GM12878 (cell line): ENCODE results near the gene HELZ. TPM values are rescaled to one million over a fixed set of nuclear protein-coding genes. Genes with fewer than 3 reads are reported as not detected.

ENCODE experiments used
- ATAC-seq: fragments of 200-7000 bp; cut with Tn5 transposase; 3 replicates; pipeline ENCODE4 v1.9.1; 2020; ENCODE audit warnings: mild to moderate bottlenecking, moderate library complexity
- BruUV-seq: library from RNA; stranded (reverse); fragments of 400-500 nt; replicated peaks from 2 replicates; lab custom pipeline; 2021; lab: Mats Ljungman, UMichigan
- CTCF ChIA-PET: fragments of 300-600 bp; sonication (Branson Sonifier 250); formaldehyde crosslinking; extraction: SDS; loops from one replicate; lab custom pipeline; 2021; ENCODE audit warnings: inconsistent platforms; lab: Yijun Ruan, JAX
- POLR2A ChIA-PET: fragments of 350-600 bp; formaldehyde crosslinking; extraction: SDS; loops from one replicate; lab custom pipeline; 2021; ENCODE audit warnings: inconsistent platforms; lab: Charles Lee
- RAD21 ChIA-PET: fragments of 300-600 bp; sonication (Branson Sonifier 250); formaldehyde crosslinking; loops from one replicate; lab custom pipeline; 2023; ENCODE audit warnings: antibody characterized with exemption; ENCODE audit not compliant: unreplicated experiment; lab: Charles Lee
- SMC1A ChIA-PET: fragments of 300-600 bp; sonication (Branson Sonifier 250); formaldehyde crosslinking; loops from one replicate; lab custom pipeline; 2023; ENCODE audit not compliant: unreplicated experiment, uncharacterized antibody; lab: Charles Lee
- DNase-seq: peaks from one replicate; pipeline ENCODE4 v3.0.0-alpha.2; 2011; ENCODE audit warnings: low read depth, low spot score
- FAIRE-seq: peaks from 3 replicates; lab custom pipeline; 2011; peaks lifted over from hg19 to GRCh38; lab: Jason Lieb, UNC
- H2AFZ ChIP-seq: 2 replicates; pipeline ENCODE4 v1.6.0; 2011; ENCODE audit warnings: low read depth, low read length, control low read depth; ENCODE audit not compliant: control insufficient read depth
- H3K27ac ChIP-seq: 2 replicates; pipeline ENCODE4 v1.5.1; 2011; ENCODE audit warnings: control low read depth; ENCODE audit not compliant: control insufficient read depth, insufficient read depth
- H3K27me3 ChIP-seq, 2 experiments: replicated peaks in 1 of 2; 2 replicates each; pipeline versions ENCODE4 v1.6.0 to v1.6.1; 2011; ENCODE audit warnings: low read length in 1 of 2; ENCODE audit not compliant: control insufficient read depth in 2 of 2, insufficient read depth in 2 of 2
- H3K36me3 ChIP-seq, 2 experiments: 2 replicates each; pipeline ENCODE4 v1.5.1; 2011; ENCODE audit warnings: low read length in 1 of 2; ENCODE audit not compliant: control insufficient read depth in 2 of 2, insufficient read depth in 2 of 2
- H3K4me1 ChIP-seq: 2 replicates; pipeline ENCODE4 v1.6.1; 2011; ENCODE audit warnings: mild to moderate bottlenecking, low read length, moderate library complexity, mixed read lengths; ENCODE audit not compliant: control insufficient read depth, insufficient read depth
- H3K4me2 ChIP-seq: 2 replicates; pipeline ENCODE4 v1.6.0; 2011; ENCODE audit warnings: control low read depth; ENCODE audit not compliant: control insufficient read depth, insufficient read depth
- H3K4me3 ChIP-seq: fragments of 200-600 bp; sonication (generic); 2 replicates; pipeline ENCODE4 v1.5.1; 2016
- H3K79me2 ChIP-seq: 2 replicates; pipeline ENCODE4 v1.6.0; 2011; ENCODE audit warnings: low read length; ENCODE audit not compliant: control insufficient read depth, insufficient read depth
- H3K9ac ChIP-seq: 2 replicates; pipeline ENCODE4 v1.8.0; 2011; ENCODE audit warnings: low read length, control low read depth, mixed read lengths; ENCODE audit not compliant: control insufficient read depth, insufficient read depth
- H3K9me3 ChIP-seq: replicated peaks from 3 replicates; pipeline ENCODE4 v1.5.1; 2011; ENCODE audit warnings: mild to moderate bottlenecking, low read length; ENCODE audit not compliant: control insufficient read depth, insufficient read depth
- H4K20me1 ChIP-seq: 2 replicates; pipeline ENCODE4 v1.6.0; 2011; ENCODE audit not compliant: control insufficient read depth, insufficient read depth
- BCL11A ChIP-seq: IDR thresholded peaks from 2 replicates; pipeline ENCODE4 v1.6.1; 2011; ENCODE audit warnings: low read depth, low read length
- CREM ChIP-seq: IDR thresholded peaks from 2 replicates; pipeline ENCODE4 v1.6.1; 2014; ENCODE audit warnings: antibody characterized with exemption, low read depth
- EZH2 ChIP-seq: IDR thresholded peaks from 2 replicates; pipeline ENCODE4 v1.6.1; 2012; ENCODE audit warnings: low read depth, mild to moderate bottlenecking, control low read depth, inconsistent platforms, low read length, borderline replicate concordance; ENCODE audit not compliant: control insufficient read depth
- HSF1 ChIP-seq: fragments of 150-350 bp; IDR thresholded peaks from 2 replicates; pipeline ENCODE4 v1.6.1; 2014; ENCODE audit warnings: mild to moderate bottlenecking, low read depth, low read length
- RAD51 ChIP-seq: fragments of 450-650 bp; IDR thresholded peaks from 2 replicates; pipeline ENCODE4 v1.6.1; 2016; ENCODE audit warnings: moderate library complexity, mild to moderate bottlenecking, inconsistent platforms
- SPI1 ChIP-seq: IDR thresholded peaks from 2 replicates; pipeline ENCODE4 v1.6.1; 2011; ENCODE audit warnings: low read depth, mild to moderate bottlenecking, low read length, moderate library complexity, borderline replicate concordance; ENCODE audit not compliant: insufficient read depth
- WGBS: methylation state at CpG from one replicate; pipeline ENCODE4 v1.1.6; 2016; ENCODE audit warnings: low lambda C conversion rate; ENCODE audit not compliant: insufficient replicate concordance, insufficient coverage; ENCODE audit errors: missing lambda C conversion rate; 5-methylcytosine and 5-hydroxymethylcytosine counted together
- in situ Hi-C: fragments of 300-500 bp; cut with MboI; formaldehyde crosslinking; loops from 9 replicates; pipeline ENCODE4 v1.14.3; 2018; ENCODE audit warnings: mixed read lengths
- intact Hi-C: fragments of 100-400 bp; cut with micrococcal nuclease; formaldehyde crosslinking; loops from one replicate; pipeline ENCODE4 v1.14.2; 2022; ENCODE audit not compliant: unreplicated experiment
- polyA plus RNA-seq, 11 experiments: library from polyadenylated mRNA; depleted of rRNA in 4 of 11; unstranded in 6 of 11; stranded (reverse) in 5 of 11; fragments of >200 nt; fragmentation: Nextera tagmentation in 4 of 11; fragmentation: Illumina TruSeq in 1 of 11; extraction: Ambion mirVana in 4 of 11; extraction: Trizol in 1 of 11; gene quantifications; 1 replicate in 1 of 11; 2 replicates in 10 of 11; pipeline versions ENCODE4 v1.2.1 to v1.2.3, GENCODE V29; 2011 to 2016; ENCODE audit warnings: inconsistent platforms in 2 of 11, missing spikeins in 2 of 11, low read depth in 1 of 11
- total RNA-seq, 4 experiments: library from RNA; depleted of rRNA in 3 of 4; stranded (reverse); fragments of >200 nt in 3 of 4; fragmentation: Illumina TruSeq in 1 of 4; extraction: Trizol in 1 of 4; gene quantifications; 2 replicates each; pipeline versions ENCODE4 v1.2.1 to v1.2.3, GENCODE V29; 2013 to 2021

The HELZ gene
- total and polyA plus RNA-seq, 10 of the 15 experiments (the other 5 are each of a cell fraction or from before 2014, with no cell fraction given), result 1.5 to 36.8 (median 19.1) TPM

- Histone ChIP-seq H3K4me3 (no peak overlapping the region), H3K36me3 (peaks cover 2 to 6% of the 10 kb centered on the region in 2 experiments), H3K27ac (no peak overlapping the region), H3K9me3 (no peaks in the 10 kb centered on the region)
- in situ Hi-C loops, result no loop called here
- RAD21 ChIA-PET, result no interaction called here
- FAIRE-seq, result no peak
- no peak for DNase-seq
- TF ChIP-seq BCL11A (no peak), HSF1 (no peak), SPI1 (no peak), RAD51 (no peak), CREM (no peak), EZH2 (no peak)
- TF ChIP-seq, all 136 proteins: peak for 0
- intact Hi-C loops, result no loop called here
- ATAC-seq, result no peak
- ChIA-PET POLR2A (no interaction called here), SMC1A (no interaction called here), CTCF (no interaction called here)
- 100% methylated on average over 3 of the region's 3 CpGs for WGBS
- no peak overlapping the region for H3K9ac ChIP-seq
- H4K20me1 ChIP-seq, result no peaks in the 10 kb centered on the region
- H3K27me3 ChIP-seq, result no peaks in the 10 kb centered on the region
- BruUV-seq, result no TSS peak
- no peak overlapping the region for H3K4me2 ChIP-seq
- no peak overlapping the region for H2AFZ ChIP-seq
- no peaks in the 10 kb centered on the region for H3K4me1 ChIP-seq
- no peaks in the 10 kb centered on the region for H3K79me2 ChIP-seq
Observed at GRCh38 chr17:67088639-67089038, 156.4 kb downstream of the HELZ start.
